ENCODE data around the gene LRMDA. TPM values are rescaled to one million over a fixed set of nuclear protein-coding genes. Genes with fewer than 3 reads are reported as not detected.

The LRMDA gene
- total and polyA plus RNA-seq, 2 of the 8 experiments (the other 6 are each of a cell fraction or from before 2014, with no cell fraction given) = 0.86 to 2.8 TPM

DNA sequence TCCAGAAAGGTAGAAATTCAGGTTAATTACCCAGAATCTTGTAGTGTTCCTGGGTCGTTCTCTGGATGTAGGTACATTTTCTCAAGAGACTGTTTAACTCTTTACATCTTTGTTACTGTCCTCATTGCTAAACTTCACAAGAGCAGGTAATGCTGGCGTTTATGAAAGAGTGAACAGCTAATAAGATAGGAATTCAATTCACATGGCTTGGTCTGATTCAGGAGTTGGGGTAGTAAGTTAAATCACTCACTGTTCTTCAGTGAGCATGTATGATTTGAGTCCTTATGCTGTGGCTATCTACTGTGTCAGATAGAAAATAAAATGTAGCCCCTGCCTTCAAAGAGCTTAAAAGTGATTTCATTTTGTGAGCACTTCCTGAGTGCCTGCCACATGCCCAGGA lies 480.0 kb downstream of the LRMDA start:
- Histone ChIP-seq H3K23me2 (ENCODE audit: low read depth, low read length) (no peaks in the 10 kb centered on the region; the same call in 1 of the 2 replicates), H3K9ac (replicated peaks in 1 of 4; ENCODE audit: extremely low read depth in 1 of 4, low read depth in 3 of 4, low read length in 3 of 4) (no peak overlapping the region), H2AK5ac (ENCODE audit: low read depth, low read length) (no peak overlapping the region), H3K9me3 (ENCODE audit: insufficient read depth in 2 of 2, low read depth in 1 of 2, low read length in 1 of 2) (no peaks in the 10 kb centered on the region), H3K56ac (replicated peaks; ENCODE audit: insufficient read length, low read depth, low read length) (no peak overlapping the region), H3K79me2 (ENCODE audit: control insufficient read depth in 1 of 2, insufficient read depth in 2 of 2, low read length in 2 of 2) (no peaks in the 10 kb centered on the region), H3K4ac (replicated peaks; ENCODE audit: insufficient read length, low read depth, low read length) (no peak overlapping the region), H3K79me1 (ENCODE audit: low read depth, low read length) (no peaks in the 10 kb centered on the region), H2BK15ac (ENCODE audit: low read length) (no peak overlapping the region), H4K91ac (replicated peaks; ENCODE audit: insufficient read length, low read length) (no peak overlapping the region), H4K8ac (ENCODE audit: extremely low read depth, insufficient read depth, low read length) (no peak overlapping the region), H3K27ac (ENCODE audit: low read depth, low read length) (no peak overlapping the region), H2BK20ac (ENCODE audit: low read length) (no peak overlapping the region), H2BK12ac (ENCODE audit: low read depth, low read length) (no peak overlapping the region), H3K4me1 (replicated peaks in 1 of 4; ENCODE audit: control insufficient read depth in 3 of 4, insufficient read depth in 4 of 4, low read length in 3 of 4) (no peaks in the 10 kb centered on the region), H2BK5ac (ENCODE audit: low read depth, low read length) (no peak overlapping the region), H2BK120ac (replicated peaks; ENCODE audit: low read depth, low read length) (no peak overlapping the region), H3K23ac (ENCODE audit: insufficient read length) (no peak overlapping the region), H4K5ac (ENCODE audit: insufficient read length, low read depth, low read length) (no peak overlapping the region), H2AFZ (ENCODE audit: low read length) (no peak overlapping the region), H4K20me1 (replicated peaks in 1 of 2; ENCODE audit: control insufficient read depth in 1 of 2, insufficient read depth in 2 of 2, low read length in 2 of 2) (no peaks in the 10 kb centered on the region), H3K36me3 (ENCODE audit: control insufficient read depth in 2 of 4, insufficient read depth in 4 of 4, low read length in 3 of 4) (no peaks in the 10 kb centered on the region), H3K18ac (ENCODE audit: extremely low read depth, low read length) (no peak overlapping the region), H3K4me3 (ENCODE audit: extremely low read depth in 1 of 4, insufficient read depth in 2 of 4, low read depth in 3 of 4, low read length in 4 of 4) (no peak overlapping the region), H3K4me2 (ENCODE audit: insufficient read depth in 1 of 2, low read depth in 2 of 2, low read length in 2 of 2) (no peak overlapping the region), H3K14ac (ENCODE audit: insufficient read length) (no peak overlapping the region), H3K27me3 (replicated peaks in 1 of 4; ENCODE audit: control insufficient read depth in 3 of 4, extremely low read depth in 1 of 4, insufficient read depth in 3 of 4, low read length in 3 of 4) (no peaks in the 10 kb centered on the region)
- POLR2A ChIA-PET (ENCODE audit: partially characterized antibody) = no interaction called here
- FAIRE-seq (no peak), DNase-seq (ENCODE audit: low read depth in 1 of 2, low spot score in 2 of 2) (no peak)
- TF ChIP-seq TAF1 (IDR thresholded peaks at IDR 0.05; ENCODE audit: low read depth, low read length) = no peak
- no peak for TF ChIP-seq NANOG (IDR thresholded peaks at IDR 0.05; ENCODE audit: insufficient read depth, low read depth, low read length, poor library complexity, severe bottlenecking)
- no peak for TF ChIP-seq GABPA (IDR thresholded peaks at IDR 0.05; ENCODE audit: borderline replicate concordance, insufficient read depth, low read length)
- TF ChIP-seq EP300 (IDR thresholded peaks at IDR 0.05; ENCODE audit: borderline replicate concordance in 1 of 2, low read depth in 2 of 2, low read length in 2 of 2) = no peak
- TF ChIP-seq TCF12 (IDR thresholded peaks at IDR 0.05; ENCODE audit: low read depth, low read length) = no peak
- TF ChIP-seq RBBP5 (IDR thresholded peaks at IDR 0.05; ENCODE audit: borderline replicate concordance, low read depth, low read length) = no peak
- WGBS, 2 experiments (ENCODE audit: extremely low coverage in 1 of 2, insufficient coverage in 1 of 2, insufficient read length in 1 of 2, insufficient replicate concordance in 2 of 2, low coverage in 1 of 2, low lambda C conversion rate in 2 of 2, missing lambda C conversion rate in 1 of 2) = 85% methylated on average over 2 of the region's 2 CpGs; no CpG with 5 or more reads in 1 of the 2 experiments
- CTCF ChIA-PET (ENCODE audit: partially characterized antibody) = interaction anchor here (1.7 to 3.0 kb wide), 2 partner anchors 9 to 16 kb away, joined by 4 to 14 read pairs; no protein-coding TSS in a partner anchor
